Cardiac muscle cell (in vitro differentiated cells and primary cell): ENCODE results near the gene PKDCC. TPM values are rescaled to one million over a fixed set of nuclear protein-coding genes. Genes with fewer than 3 reads are reported as not detected.

Experiments used
- DNase-seq, 2 donors: peaks; one replicate each; pipeline versions ENCODE4 v3.0.0 to v3.0.0-alpha.2; 2010 to 2017; ENCODE audit warnings: low read depth in 1 of 2, low spot score in 1 of 2
- H3K27ac ChIP-seq: fragments of 200-600 bp; sonication (generic); 2 replicates; pipeline ENCODE4 v1.5.1; 2016
- H3K27me3 ChIP-seq: fragments of 200-600 bp; sonication (generic); 2 replicates; pipeline ENCODE4 v1.6.0; 2016; ENCODE audit warnings: control low read depth
- H3K36me3 ChIP-seq: fragments of 200-600 bp; sonication (generic); 2 replicates; pipeline ENCODE4 v1.5.1; 2016; ENCODE audit warnings: control low read depth
- H3K4me1 ChIP-seq: fragments of 200-600 bp; sonication (generic); 2 replicates; pipeline ENCODE4 v1.8.1; 2017; ENCODE audit warnings: low read depth, mild to moderate bottlenecking, mixed run types
- H3K4me3 ChIP-seq: fragments of 200-600 bp; sonication (generic); 2 replicates; pipeline ENCODE4 v1.5.1; 2016; ENCODE audit warnings: mild to moderate bottlenecking
- H3K9me3 ChIP-seq: fragments of 200-600 bp; sonication (generic); 2 replicates; pipeline ENCODE4 v1.5.1; 2017; ENCODE audit warnings: low read depth, mild to moderate bottlenecking, control low read depth
- polyA plus RNA-seq: library from polyadenylated mRNA; unstranded; fragments of >200 nt; fragmentation: Nextera tagmentation; extraction: Ambion mirVana; gene quantifications from 2 replicates; pipeline ENCODE4 v1.2.1, GENCODE V29; 2016
- total RNA-seq: library from RNA; depleted of rRNA; stranded (reverse); fragments of >200 nt; gene quantifications from 2 replicates; pipeline ENCODE4 v1.2.3, GENCODE V29; 2016
- TF ChIP-seq, protein P1 (sequence below): IDR thresholded peaks from 2 replicates; pipeline ENCODE4 v1.5.1; 2012; ENCODE audit warnings: low read depth, mild to moderate bottlenecking, low read length

The PKDCC gene
- total and polyA plus RNA-seq, 2 experiments from 2014 or later: 157 to 228 TPM

DNA sequence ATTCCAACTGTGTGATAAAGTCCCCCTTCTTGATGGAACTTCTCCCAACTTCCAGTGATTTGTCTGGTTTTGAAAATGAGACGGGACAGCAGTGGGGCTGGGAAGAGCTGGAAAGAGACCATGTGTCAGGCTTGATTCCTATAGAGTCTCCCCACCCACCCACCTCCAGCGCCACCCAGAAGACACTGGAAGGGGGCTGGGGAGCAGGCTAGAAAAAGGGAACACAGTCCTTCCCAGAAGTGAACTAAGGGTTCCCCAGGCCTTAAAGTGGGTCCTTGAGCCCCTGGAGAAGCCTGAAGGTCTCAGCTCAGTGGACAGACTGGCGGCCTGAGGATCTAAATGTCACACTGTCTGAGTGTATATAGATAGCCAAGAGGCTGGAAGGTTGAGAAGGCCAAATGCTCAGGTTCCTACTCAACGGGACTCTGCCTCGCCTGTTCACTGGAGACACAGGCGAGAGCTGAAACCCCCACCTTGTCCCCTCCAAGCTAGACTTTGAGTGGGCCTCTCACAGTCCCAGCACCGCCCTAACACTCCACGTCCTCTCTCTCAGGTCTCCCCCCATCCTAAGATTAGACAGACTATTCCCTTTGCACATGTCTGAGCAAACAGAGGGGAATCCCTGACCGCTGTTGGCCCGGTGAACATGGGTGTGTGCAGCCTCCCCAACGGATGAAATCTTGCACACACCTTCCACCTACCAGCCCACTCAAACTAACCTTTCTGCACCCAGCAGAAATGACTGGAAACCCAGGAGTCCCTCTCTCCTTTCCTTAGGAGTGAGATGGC, 1.6 kb downstream of the PKDCC start:
- peak overlapping the region; percentile 92 for H3K27ac ChIP-seq
- peak in 1 of 2 donors; percentile 37 for DNase-seq

DNA sequence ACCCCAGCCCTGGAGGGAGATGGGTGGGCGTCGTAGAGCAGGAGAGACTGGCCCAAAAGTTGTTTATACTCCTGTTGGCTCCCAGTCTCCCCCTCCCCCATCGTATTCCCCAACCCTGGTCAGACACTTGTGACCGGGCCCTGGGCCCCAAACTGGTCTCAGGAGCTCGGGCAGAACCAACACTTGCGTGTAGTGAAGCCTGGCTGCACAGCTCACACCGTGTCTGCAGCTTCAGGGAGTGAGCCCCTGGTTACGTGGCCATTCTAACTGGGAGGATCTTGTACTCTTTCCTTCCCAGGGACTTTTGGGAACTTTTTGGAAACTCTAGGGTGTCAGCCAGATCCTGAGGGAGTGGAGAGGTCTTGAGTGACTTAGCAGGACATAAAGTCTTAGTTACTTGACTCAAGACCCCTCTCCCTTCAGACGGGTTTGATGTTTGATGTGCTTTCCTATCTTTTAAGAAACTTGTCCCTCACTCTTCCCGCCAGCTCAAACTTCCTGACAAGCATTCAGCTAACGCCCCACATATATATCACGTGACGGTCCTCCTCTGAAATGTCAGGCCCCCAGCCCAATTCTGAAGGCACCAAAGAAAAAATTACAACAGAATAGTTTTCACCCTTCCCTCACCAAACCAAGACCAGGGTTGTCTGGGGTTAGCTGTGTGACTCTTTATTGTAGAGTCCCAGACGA, 2.3 kb downstream of the PKDCC start:
- no peaks in the 10 kb centered on the region for H3K27me3 ChIP-seq
- TF ChIP-seq, protein P1, sequence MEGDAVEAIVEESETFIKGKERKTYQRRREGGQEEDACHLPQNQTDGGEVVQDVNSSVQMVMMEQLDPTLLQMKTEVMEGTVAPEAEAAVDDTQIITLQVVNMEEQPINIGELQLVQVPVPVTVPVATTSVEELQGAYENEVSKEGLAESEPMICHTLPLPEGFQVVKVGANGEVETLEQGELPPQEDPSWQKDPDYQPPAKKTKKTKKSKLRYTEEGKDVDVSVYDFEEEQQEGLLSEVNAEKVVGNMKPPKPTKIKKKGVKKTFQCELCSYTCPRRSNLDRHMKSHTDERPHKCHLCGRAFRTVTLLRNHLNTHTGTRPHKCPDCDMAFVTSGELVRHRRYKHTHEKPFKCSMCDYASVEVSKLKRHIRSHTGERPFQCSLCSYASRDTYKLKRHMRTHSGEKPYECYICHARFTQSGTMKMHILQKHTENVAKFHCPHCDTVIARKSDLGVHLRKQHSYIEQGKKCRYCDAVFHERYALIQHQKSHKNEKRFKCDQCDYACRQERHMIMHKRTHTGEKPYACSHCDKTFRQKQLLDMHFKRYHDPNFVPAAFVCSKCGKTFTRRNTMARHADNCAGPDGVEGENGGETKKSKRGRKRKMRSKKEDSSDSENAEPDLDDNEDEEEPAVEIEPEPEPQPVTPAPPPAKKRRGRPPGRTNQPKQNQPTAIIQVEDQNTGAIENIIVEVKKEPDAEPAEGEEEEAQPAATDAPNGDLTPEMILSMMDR: no peak
- H3K4me3 ChIP-seq: peak overlapping the region; percentile 98
- H3K27ac ChIP-seq: peak overlapping the region; percentile 92
- H3K9me3 ChIP-seq: no peaks in the 10 kb centered on the region
- peaks cover 59% of the 10 kb centered on the region for H3K4me1 ChIP-seq
- H3K36me3 ChIP-seq: peaks cover 3% of the 10 kb centered on the region
- peak; percentile 34 to 48 for DNase-seq

More for the DNA sequence above, 1.6 kb downstream of the PKDCC start:
- H3K27me3 ChIP-seq: no peaks in the 10 kb centered on the region
- TF ChIP-seq, protein P1: no peak
- H3K36me3 ChIP-seq: no peaks in the 10 kb centered on the region
- H3K4me1 ChIP-seq: peaks cover 59% of the 10 kb centered on the region
- H3K9me3 ChIP-seq: no peaks in the 10 kb centered on the region
- peak overlapping the region; percentile 98 for H3K4me3 ChIP-seq

GRCh38 chr2:42050703-42051542, 3.1 kb downstream of the PKDCC start:
- DNase-seq: peak in 1 of 2 donors; percentile 56
- TF ChIP-seq, protein P1: no peak
- peak overlapping the region; percentile 98 for H3K4me3 ChIP-seq
- peaks cover 61% of the 10 kb centered on the region for H3K4me1 ChIP-seq
- H3K27ac ChIP-seq: peak overlapping the region; percentile 92
- H3K27me3 ChIP-seq: no peaks in the 10 kb centered on the region
- H3K36me3 ChIP-seq: peaks cover 11% of the 10 kb centered on the region
- H3K9me3 ChIP-seq: no peaks in the 10 kb centered on the region

DNA sequence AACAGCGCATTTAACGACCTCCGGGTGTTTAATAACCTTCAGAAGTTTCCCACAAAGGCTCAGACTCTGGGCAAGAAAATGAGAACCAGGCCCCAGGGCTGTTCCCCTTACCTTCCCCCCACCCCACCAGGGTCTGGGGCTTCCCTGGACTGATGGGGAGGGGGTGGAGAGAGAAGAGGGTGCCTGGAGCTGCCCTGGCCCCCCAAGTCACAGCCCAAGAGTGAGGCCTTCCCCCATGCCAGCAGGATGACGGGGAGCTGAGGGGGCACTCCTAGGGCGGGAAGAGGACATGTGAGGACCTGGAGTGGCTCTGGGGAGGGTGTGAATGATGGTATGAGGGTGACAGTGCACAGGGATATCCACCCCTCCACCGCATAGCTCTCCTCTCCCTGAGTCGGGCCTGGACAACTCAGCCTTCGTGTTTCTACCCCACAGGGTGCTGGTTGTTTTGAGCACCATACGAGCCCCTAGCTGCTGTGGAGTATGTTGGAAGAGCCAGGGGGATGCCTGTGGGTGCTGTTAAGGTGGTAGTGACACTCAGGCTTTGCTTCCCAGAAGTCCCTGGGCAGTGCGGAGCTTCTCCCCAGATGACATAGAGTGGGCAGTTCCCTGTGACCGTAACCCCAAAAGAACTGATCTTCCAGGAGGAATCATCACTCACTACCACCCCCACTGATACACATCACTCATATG, 3.9 kb downstream of the PKDCC start:
- no peaks in the 10 kb centered on the region for H3K9me3 ChIP-seq
- DNase-seq: peak in 1 of 2 donors; percentile 46
- H3K4me1 ChIP-seq: peaks cover 59% of the 10 kb centered on the region
- H3K27ac ChIP-seq: peak overlapping the region; percentile 92
- H3K4me3 ChIP-seq: peak overlapping the region; percentile 98
- TF ChIP-seq, protein P1: no peak
- peaks cover 15% of the 10 kb centered on the region for H3K36me3 ChIP-seq
- H3K27me3 ChIP-seq: no peaks in the 10 kb centered on the region
